Activated T-cell treated with anti-CD3 and anti-CD28 coated beads for 1 hour (primary cell): ENCODE data around the gene PRDM13.
A peak's percentile ranks its signal among the peaks of the same experiment; 100 is the strongest.
"Not testable (repeated sequence)": the region's sequence is repeated elsewhere in the genome, so short reads cannot be mapped to it uniquely, and the experiment has no call there.

Experiments used
- DNase-seq: peaks from one replicate; pipeline ENCODE4 v3.0.0-alpha.2; 2020; ENCODE audit warnings: low read depth

PRDM13 gene

DNA sequence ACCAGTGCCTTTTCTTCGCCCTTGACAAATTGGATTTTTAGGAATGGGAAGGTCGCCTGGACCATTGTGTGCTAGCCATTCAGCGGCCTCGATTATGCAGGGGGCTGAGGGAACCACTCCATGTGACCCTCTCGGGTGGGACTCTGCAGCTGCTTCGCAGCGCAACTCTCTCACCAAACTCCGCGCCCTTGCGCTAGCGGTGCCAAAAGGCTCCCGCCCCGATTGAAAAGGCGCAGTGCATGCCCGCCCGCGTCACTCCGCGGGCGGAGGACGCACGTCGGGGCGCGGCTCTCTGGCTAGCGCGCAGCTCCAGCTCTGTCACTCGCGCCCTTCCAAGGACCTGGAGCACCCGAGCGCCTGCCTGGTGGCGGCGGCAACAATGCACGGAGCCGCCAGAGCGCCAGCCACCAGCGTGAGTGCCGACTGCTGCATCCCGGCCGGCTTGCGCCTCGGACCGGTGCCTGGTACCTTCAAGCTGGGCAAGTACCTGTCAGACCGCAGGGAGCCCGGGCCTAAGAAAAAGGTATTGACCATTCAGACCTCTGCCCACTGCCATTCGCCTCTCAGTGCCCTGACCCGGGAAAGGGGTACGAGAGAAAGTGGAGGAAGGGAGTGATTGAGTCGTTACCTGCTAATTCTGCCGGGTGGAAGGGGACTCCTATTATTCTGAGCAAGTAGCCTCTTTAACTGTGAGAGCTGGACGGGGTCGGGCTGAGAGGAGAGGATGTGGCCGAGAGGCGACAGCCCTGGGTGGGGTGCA lies at the start of gene PRDM13:
Gene PRDM13 (plus strand): TSS at position 178 of the 760 bp plus-strand sequence. CDS start 202 bp downstream, at position 380.
- no peak for DNase-seq

DNA sequence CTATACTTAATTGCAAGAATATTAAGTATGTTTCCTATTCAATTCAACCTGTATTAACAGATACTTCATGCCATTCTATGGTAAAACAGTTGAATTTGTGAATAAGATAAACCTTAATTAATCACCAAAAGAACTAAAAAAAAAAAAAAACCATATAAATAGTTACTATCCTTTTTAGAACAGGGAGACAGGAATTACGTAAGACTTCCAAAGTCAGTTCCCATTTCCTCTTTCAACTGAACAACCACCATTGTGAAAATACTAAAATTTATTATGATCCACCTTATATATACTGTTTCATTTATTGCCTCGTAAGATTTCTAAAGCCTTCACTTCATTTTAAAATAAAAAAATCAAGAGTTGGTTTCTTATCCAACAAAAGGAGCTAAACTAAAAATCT lies 47.6 kb upstream of the PRDM13 start:
- DNase-seq: no peak

DNA sequence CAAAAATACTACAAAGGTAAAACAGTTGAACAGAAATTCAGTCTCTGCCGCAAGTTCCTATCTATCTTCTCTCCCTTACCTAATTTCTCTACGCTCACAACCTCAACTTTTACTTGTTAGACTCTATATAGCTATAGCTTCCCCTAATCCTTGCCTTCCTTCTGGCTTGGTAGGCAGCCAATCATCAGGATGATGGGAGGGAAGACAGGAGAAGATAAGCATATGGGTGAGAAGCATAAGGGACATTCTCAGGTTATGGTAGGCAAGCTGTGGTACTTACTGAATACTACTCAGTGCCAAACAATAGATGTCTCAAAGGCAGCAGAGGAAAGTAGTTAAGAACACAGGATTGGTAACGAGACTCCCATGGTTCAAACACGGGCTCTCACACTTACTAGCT lies 46.0 kb upstream of the PRDM13 start:
- no peak for DNase-seq

DNA sequence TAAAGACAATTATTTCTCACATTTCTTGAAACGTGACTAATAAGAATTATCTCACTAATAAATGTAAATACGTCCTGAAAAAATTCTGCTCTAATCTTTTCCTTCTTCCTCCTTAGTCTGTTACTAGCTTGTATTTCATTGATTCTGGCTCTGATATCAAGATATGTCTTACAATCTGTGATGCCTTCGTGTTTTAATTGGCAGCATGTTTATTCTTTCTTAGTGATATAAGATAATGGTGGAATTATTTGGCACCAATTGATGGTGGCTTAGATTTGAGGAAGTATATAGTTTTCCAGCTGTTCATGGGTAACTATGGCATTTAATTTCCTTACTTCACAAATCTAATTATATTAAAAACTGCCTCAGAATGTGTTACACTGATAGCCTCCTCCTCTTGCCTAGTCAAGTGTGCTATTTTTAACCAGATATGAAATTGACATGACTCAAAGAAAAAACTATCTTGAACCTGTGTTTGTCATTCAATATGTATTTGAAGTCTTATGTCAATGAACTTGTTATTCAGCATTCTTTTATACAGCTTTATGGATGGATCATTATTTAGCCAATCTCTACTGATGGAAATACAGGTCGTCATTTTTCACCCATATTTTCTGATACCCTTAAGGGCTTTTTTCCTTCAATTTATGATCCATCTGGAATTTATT lies 43.4 kb upstream of the PRDM13 start:
- DNase-seq: no peak

DNA sequence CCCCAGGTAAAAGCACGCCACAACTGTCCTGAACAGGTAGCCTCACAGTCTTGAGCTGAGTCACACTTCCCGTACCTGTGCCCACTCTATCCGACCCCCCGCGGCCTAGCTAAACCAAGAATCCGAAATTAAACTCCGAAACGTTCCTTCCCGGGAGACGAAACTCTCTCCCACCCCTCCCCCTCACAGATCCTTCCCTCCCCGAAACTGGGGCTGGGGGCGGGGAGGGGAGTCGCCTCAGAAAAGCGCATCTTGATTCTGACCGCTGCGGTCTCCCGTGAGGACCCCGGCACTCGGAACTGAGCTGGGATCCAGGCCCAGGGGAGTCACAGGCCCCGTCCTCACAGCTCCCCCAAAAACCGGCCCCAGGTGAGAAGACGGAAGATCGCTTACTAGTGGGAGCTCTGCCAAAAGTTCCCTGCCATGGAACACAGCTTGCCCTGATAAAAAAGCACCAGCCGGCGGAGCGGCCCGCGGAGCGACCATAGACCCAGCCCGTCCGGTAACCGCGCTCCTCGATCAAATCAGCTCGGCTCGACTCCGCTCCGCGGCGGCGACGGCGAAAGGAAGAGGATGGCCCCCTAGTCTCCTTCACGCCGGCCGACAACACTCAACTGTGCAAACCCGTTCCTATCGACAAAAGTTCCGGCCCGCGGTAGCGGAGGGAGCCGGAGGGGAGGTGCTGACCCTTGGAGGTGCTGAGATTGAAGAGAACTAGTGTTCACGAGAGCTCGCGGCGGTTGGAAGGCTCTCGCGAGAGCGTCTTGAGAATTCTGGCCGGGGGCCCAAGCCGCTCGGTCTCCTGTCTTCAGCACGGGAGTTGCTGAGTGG lies 38.3 kb upstream of the PRDM13 start, which contains the start of gene CCNC:
Gene CCNC (minus strand): TSS at position 558 of the 831 bp plus-strand sequence. CDS start 133 bp downstream, at position 425.
- DNase-seq: peak; percentile 81

DNA sequence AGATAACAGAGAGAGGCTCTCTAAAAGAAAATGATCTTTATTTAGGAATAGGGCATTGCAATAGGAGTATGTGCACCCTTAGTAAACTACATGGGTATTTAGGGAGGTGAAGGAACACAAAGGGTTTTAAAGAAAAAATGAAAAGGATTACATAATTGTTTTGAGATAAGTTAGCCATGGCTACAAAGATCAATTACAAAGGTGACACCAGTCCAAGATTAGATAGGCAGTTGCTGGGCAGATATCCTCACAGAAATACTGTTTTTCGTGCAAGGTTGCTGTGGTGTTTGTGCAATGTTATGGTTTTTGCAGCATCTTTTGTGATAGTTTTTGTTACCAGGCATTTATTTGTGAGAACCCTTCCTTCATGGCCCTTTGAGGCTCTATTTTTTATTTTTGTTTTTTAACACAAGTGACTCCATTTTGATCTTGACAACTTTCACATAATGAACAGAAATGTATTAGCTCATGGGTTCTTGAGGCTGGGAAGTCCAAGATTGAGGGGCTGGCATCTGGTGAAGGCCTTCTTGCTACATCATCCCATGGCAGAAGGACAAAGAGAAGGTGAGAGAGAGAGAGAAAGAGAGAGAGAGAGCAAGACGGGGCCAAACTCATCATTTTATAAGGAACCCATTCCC lies 32.5 kb upstream of the PRDM13 start:
- no peak for DNase-seq

GRCh38 chr6:99575544-99576227 lies 30.9 kb upstream of the PRDM13 start:
- DNase-seq: no peak

DNA sequence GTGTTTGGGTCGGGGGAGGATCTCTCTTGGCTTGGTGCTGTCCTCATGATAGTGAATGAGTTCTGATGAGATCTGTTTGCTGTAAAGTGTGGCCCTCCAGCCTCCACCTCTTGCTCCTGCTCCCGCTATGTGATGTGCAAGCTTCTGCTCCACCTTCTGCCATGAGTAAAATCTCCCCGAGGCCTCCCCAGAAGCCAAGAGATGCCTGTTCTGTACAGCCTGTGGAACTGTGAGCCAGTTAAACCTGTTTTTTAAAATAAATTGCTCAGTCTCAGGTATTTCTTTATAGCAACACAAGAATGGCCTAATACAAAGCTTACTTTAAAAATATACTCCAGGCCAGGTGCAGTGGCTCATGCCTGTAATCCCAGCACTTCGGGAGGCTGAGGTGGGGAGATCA lies 26.9 kb upstream of the PRDM13 start:
- DNase-seq: no peak

GRCh38 chr6:99587792-99588191 lies 18.8 kb upstream of the PRDM13 start:
- no peak for DNase-seq

- DNase-seq: peak; percentile 54
These were observed 17.9 kb upstream of the PRDM13 start for GRCh38 chr6:99588618-99589289.

GRCh38 chr6:99589290-99589672 lies 17.4 kb upstream of the PRDM13 start:
- no peak for DNase-seq

- no peak for DNase-seq
These were observed 16.6 kb upstream of the PRDM13 start for GRCh38 chr6:99589907-99590493.

GRCh38 chr6:99590728-99591672 lies 15.6 kb upstream of the PRDM13 start:
- DNase-seq: no peak

- DNase-seq: no peak
These were observed 14.8 kb upstream of the PRDM13 start for GRCh38 chr6:99591673-99592364.

DNA sequence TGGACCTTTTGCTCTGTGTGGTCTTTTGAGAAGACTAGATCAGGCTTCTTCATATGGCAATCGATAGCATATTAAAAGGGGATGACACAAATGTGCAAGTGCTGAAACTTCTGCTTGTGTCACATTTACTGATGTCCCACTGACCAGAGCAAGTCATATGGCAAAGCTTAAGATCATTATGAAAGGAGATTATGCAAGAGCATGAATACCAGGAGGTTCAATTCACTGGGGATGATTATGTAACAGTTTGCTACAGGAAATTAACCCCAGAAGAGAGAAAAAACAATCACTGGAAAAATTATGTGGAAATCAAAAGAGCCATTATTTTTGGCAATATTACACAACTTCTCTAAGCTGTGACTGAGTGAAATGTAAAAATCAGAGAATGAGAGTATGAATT lies 13.7 kb upstream of the PRDM13 start:
- no peak for DNase-seq

- not testable (repeated sequence) for DNase-seq
These were observed 11.9 kb upstream of the PRDM13 start for GRCh38 chr6:99594696-99595095.

DNA sequence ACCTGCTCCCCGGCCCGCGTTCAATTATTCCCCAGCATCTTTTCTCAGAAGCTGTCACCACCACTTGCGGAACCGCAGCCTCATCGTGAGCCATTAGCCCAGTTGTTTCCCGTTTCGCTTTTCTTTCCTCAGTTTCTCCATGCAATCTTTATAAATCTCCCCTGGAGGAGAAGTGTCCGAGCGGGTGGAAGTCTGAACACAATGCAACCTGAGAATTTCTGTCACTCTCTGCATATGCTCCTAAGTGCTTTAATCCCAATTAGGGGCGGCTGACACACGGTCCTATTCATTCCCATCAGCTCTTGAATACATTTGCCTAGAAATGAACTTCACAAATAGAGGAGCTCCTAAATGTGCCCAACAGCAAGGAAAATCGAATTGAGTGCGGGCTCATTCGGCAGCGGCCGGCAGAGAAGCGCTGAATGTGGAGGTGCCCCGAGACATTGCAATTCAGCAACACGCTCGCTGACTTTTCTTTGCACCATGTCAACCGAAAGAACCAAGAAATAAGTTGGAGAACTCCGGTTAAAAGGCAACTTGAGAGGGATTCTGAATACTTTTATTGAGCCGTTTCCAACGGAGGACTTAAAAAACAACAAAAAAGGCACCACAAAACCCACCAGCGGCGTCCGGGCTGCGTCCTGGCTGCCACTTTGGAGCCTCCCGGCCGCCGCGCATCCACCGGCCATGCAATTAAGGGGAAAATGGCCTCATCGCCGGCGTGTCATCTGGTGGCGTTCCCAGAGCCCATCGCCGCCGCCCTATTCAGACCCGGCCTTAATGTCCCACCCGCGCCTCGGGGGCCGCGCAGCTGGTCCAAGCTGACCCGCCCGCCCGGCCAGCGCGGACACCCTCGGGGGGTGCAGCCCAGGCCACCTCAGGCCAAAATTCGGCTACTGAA lies 3.9 kb upstream of the PRDM13 start:
- no peak for DNase-seq
